ES-I3 (cell line): ENCODE results near the gene CHN1.

Experiments used
- H3K36me3 ChIP-seq: 2 replicates; pipeline ENCODE4 v1.6.1; 2013; ENCODE audit warnings: mild to moderate bottlenecking, low read length, control low read depth, moderate library complexity; ENCODE audit not compliant: insufficient read depth
- H3K4me1 ChIP-seq: 2 replicates; pipeline ENCODE4 v1.6.1; 2013; ENCODE audit warnings: mild to moderate bottlenecking, control low read depth, low read length; ENCODE audit not compliant: insufficient read depth
- H3K9ac ChIP-seq: 2 replicates; pipeline ENCODE4 v1.6.1; 2013; ENCODE audit warnings: low read depth, mild to moderate bottlenecking, low read length, moderate library complexity
- H3K9me3 ChIP-seq: 2 replicates; pipeline ENCODE4 v1.6.1; 2013; ENCODE audit warnings: mild to moderate bottlenecking, low read length, moderate library complexity; ENCODE audit not compliant: control insufficient read depth, insufficient read depth

Gene CHN1

DNA sequence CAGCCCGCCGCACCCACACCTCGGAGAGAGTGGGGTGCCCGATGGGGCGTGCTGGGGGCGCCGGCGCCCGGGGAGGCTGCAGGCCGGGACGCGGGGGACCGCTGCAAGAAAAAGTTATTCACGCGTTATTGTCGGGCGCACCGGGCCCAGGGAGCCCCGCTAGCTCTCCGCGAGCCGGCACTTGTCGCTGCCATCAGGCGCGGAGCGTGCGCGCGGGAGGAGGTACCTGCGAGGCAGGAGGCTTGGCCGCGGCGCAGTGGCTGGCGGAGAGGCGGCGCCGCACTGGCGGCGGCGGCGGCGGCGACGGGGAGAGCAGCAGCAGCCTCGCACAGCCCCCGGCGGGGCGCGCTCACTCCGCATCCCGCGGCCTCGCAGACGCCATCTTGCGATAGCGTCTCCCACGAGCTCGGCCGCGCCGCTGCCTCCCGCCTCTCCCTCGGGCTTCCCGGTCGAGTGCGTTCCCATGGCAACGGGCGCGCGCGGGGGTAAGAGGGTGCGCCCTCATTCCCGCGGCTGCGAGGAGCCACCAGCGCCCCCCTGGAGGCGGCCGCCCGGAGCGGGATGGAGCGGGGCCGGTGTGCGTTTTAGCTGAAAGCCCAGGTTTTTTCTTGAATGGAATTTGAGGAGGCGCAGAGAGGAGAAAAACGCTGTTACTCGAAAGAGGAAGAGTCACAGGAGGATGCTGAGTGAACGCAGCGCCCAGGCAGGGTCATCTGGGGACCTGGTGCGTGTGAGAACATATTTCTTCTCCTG lies at the start of gene CHN1:
Gene CHN1, minus strand, starts transcription at position 402 of the 753 bp plus-strand sequence. CDS start 469 bp downstream, outside the sequence.
- H3K36me3 ChIP-seq = no peaks in the 10 kb centered on the region
- peak within 1 kb of the TSS; percentile 89 for H3K9ac ChIP-seq
- H3K4me1 ChIP-seq = peaks cover 13% of the 10 kb centered on the region; the same call in 1 of the 2 replicates
- H3K9me3 ChIP-seq = no peaks in the 10 kb centered on the region

GRCh38 chr2:175054340-175054739 lies 49.2 kb upstream of the CHN1 start:
- no peak overlapping the region for H3K9ac ChIP-seq
- H3K9me3 ChIP-seq = peaks cover 2% of the 10 kb centered on the region; the same call in 1 of the 2 replicates
- no peaks in the 10 kb centered on the region for H3K36me3 ChIP-seq
- H3K4me1 ChIP-seq = peaks cover 11% of the 10 kb centered on the region

- no peak overlapping the region for H3K9ac ChIP-seq
- H3K9me3 ChIP-seq = no peaks in the 10 kb centered on the region
- no peaks in the 10 kb centered on the region for H3K36me3 ChIP-seq
- H3K4me1 ChIP-seq = no peaks in the 10 kb centered on the region
Observed at GRCh38 chr2:175049661-175050060, 44.5 kb upstream of the CHN1 start.

- Histone ChIP-seq H3K36me3 (no peaks in the 10 kb centered on the region), H3K4me1 (no peaks in the 10 kb centered on the region), H3K9me3 (no peaks in the 10 kb centered on the region), H3K9ac (no peak overlapping the region)
Observed at GRCh38 chr2:175048275-175048674, 43.1 kb upstream of the CHN1 start.

GRCh38 chr2:175039490-175039889 lies 34.3 kb upstream of the CHN1 start:
- Histone ChIP-seq H3K9ac (no peak overlapping the region), H3K36me3 (no peaks in the 10 kb centered on the region), H3K9me3 (no peaks in the 10 kb centered on the region), H3K4me1 (no peaks in the 10 kb centered on the region)

GRCh38 chr2:175039031-175039430 lies 33.9 kb upstream of the CHN1 start:
- no peaks in the 10 kb centered on the region for H3K4me1 ChIP-seq
- H3K9ac ChIP-seq = no peak overlapping the region
- H3K36me3 ChIP-seq = no peaks in the 10 kb centered on the region
- H3K9me3 ChIP-seq = no peaks in the 10 kb centered on the region

DNA sequence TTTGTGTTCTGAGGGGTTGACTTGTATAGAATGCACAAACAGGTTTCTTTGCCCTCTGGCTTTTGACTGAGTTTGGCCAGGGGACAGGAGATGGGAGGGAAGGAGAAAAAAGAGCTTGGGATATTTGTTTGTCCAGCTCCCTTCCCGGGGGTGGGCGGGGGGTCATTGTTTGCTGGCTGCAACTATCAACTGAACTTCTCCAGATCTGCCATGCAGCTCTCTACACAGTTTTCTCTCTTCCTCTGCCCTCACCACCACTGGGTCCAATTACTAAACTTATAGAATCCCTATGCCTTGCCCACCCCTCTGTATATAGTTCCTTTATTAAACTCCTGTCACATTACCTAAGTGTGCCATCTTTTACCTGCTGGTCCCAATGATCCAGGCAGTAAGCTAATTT lies 32.8 kb upstream of the CHN1 start:
- H3K4me1 ChIP-seq = no peaks in the 10 kb centered on the region
- H3K36me3 ChIP-seq = no peaks in the 10 kb centered on the region
- no peaks in the 10 kb centered on the region for H3K9me3 ChIP-seq
- no peak overlapping the region for H3K9ac ChIP-seq

DNA sequence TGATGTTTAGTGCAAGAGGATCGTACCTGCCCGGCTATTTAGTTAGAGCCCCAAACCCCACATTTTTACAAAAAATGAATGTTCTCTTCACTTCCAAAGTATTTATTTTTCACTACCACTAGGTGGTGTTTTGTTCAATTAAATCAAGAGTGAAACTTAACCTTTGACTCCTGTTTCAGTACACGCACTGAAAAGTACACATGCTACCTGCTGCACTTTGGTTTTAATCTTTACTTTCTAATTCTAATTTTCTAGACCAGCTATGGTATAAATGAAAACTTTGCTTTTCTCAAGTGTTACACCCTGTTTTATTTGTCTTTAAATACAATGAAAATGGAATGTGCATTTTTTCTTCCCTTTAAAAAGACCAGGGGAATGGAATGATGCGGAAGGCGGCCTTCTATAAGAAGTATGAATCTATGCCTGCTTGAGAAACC lies 31.4 kb upstream of the CHN1 start:
- no peaks in the 10 kb centered on the region for H3K4me1 ChIP-seq
- H3K9ac ChIP-seq = no peak overlapping the region
- no peaks in the 10 kb centered on the region for H3K36me3 ChIP-seq
- no peaks in the 10 kb centered on the region for H3K9me3 ChIP-seq

- Histone ChIP-seq H3K4me1 (no peaks in the 10 kb centered on the region), H3K36me3 (no peaks in the 10 kb centered on the region), H3K9me3 (no peaks in the 10 kb centered on the region), H3K9ac (no peak overlapping the region)
Observed at GRCh38 chr2:175035806-175036205, 30.6 kb upstream of the CHN1 start.

GRCh38 chr2:175034716-175035115 lies 29.5 kb upstream of the CHN1 start:
- Histone ChIP-seq H3K36me3 (no peaks in the 10 kb centered on the region), H3K9me3 (no peaks in the 10 kb centered on the region), H3K4me1 (no peaks in the 10 kb centered on the region), H3K9ac (no peak overlapping the region)

- H3K4me1 ChIP-seq = 0 out of 2 replicates have a peak, but pooled peaks cover 4% of the 10 kb centered on the region
- H3K36me3 ChIP-seq = no peaks in the 10 kb centered on the region
- no peak overlapping the region for H3K9ac ChIP-seq
- no peaks in the 10 kb centered on the region for H3K9me3 ChIP-seq
Observed at GRCh38 chr2:175030380-175031271, 25.4 kb upstream of the CHN1 start.

DNA sequence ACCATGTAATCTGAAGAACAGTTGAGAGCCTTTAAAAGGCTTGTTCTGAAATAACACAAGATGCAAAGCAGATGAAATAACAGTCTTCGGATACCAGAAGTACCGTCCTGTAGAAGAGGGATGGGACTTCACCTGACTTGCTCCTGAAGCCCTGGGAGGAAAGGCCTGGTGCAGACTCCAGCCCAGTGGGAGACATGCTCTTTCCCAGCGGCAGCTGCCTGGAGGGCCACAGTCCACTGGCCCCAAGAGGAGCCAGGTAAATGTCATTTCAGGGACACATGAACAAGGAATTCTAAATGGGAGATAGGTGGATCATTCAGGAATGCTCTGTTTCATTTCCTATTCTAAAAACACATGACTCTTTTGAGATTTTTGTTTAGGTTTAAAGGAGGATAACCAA lies 22.6 kb upstream of the CHN1 start:
- H3K9me3 ChIP-seq = no peaks in the 10 kb centered on the region

GRCh38 chr2:175026385-175026784 lies 21.2 kb upstream of the CHN1 start:
- H3K36me3 ChIP-seq = no peaks in the 10 kb centered on the region
- no peak overlapping the region for H3K9ac ChIP-seq
- H3K4me1 ChIP-seq = 0 out of 2 replicates have a peak, but pooled peaks cover 4% of the 10 kb centered on the region
- H3K9me3 ChIP-seq = no peaks in the 10 kb centered on the region

More for the DNA sequence above, 22.6 kb upstream of the CHN1 start:
- Histone ChIP-seq H3K9ac (no peak overlapping the region), H3K36me3 (no peaks in the 10 kb centered on the region), H3K4me1 (0 out of 2 replicates have a peak, but pooled peaks cover 4% of the 10 kb centered on the region)

DNA sequence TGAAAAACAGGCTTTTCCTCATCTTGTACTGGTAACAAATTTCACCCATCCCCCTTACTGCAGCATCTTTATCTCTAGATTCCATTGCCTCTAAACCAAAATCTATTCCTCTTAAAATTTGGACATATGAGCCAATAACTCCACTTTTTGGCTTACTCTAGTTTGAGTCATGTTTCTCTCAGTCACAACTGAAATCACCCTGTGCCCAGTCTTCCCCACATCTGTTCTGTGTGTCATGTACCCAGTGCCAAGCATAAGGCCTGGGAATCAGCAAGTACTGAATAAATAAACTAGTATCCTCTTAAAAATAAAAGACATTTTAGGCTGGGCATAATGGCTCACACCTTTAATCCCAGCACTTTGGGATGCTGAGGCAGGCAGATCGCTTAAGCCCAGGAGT lies 20.8 kb upstream of the CHN1 start:
- Histone ChIP-seq H3K9ac (no peak overlapping the region), H3K36me3 (no peaks in the 10 kb centered on the region), H3K4me1 (0 out of 2 replicates have a peak, but pooled peaks cover 4% of the 10 kb centered on the region), H3K9me3 (no peaks in the 10 kb centered on the region)
